Trophoblast cell (in vitro differentiated cells and primary cell): ENCODE measurements around the gene CALML5.
A peak's percentile ranks its signal among the peaks of the same experiment; 100 is the strongest.

Experiments used
- DNase-seq, 2 donors: peaks; one replicate each; pipeline ENCODE4 v3.0.0-alpha.2; 2016
- H2AFZ ChIP-seq: 2 replicates; pipeline ENCODE4 v1.6.1; 2013; ENCODE audit warnings: low read length, moderate library complexity, mild to moderate bottlenecking; ENCODE audit not compliant: insufficient read depth, poor library complexity
- H2AK5ac ChIP-seq: 2 replicates; pipeline ENCODE4 v1.6.1; 2013; ENCODE audit warnings: mild to moderate bottlenecking, low read length
- H2BK120ac ChIP-seq: 2 replicates; pipeline ENCODE4 v1.6.1; 2013; ENCODE audit warnings: low read length, mild to moderate bottlenecking, moderate library complexity; ENCODE audit not compliant: insufficient read depth, poor library complexity
- H2BK12ac ChIP-seq: 2 replicates; pipeline ENCODE4 v1.6.1; 2013; ENCODE audit warnings: mild to moderate bottlenecking, low read length, moderate library complexity
- H2BK5ac ChIP-seq: 2 replicates; pipeline ENCODE4 v1.6.1; 2013; ENCODE audit warnings: low read length, low read depth, moderate library complexity, mild to moderate bottlenecking; ENCODE audit not compliant: poor library complexity
- H3K14ac ChIP-seq: 2 replicates; pipeline ENCODE4 v1.6.1; 2013; ENCODE audit warnings: mild to moderate bottlenecking, low read length
- H3K18ac ChIP-seq: 2 replicates; pipeline ENCODE4 v1.6.1; 2013; ENCODE audit warnings: mild to moderate bottlenecking, low read length
- H3K23ac ChIP-seq: 2 replicates; pipeline ENCODE4 v1.6.1; 2013; ENCODE audit warnings: low read length
- H3K27ac ChIP-seq: 2 replicates; pipeline ENCODE4 v1.5.1; 2013; ENCODE audit warnings: low read depth, mild to moderate bottlenecking, inconsistent platforms, low read length, moderate library complexity
- H3K27me3 ChIP-seq: 2 replicates; pipeline ENCODE4 v1.6.1; 2013; ENCODE audit warnings: inconsistent platforms, mild to moderate bottlenecking, low read length, moderate library complexity; ENCODE audit not compliant: insufficient read depth
- H3K36me3 ChIP-seq, 2 experiments: 1 replicate in 1 of 2; 2 replicates in 1 of 2; pipeline ENCODE4 v1.6.1; 2013; ENCODE audit warnings: low read length in 2 of 2, mild to moderate bottlenecking in 2 of 2, moderate library complexity in 1 of 2; ENCODE audit not compliant: insufficient read depth in 2 of 2, control insufficient read depth in 1 of 2
- H3K4ac ChIP-seq: 2 replicates; pipeline ENCODE4 v1.6.1; 2013; ENCODE audit warnings: low read depth, mild to moderate bottlenecking, low read length, moderate library complexity
- H3K4me1 ChIP-seq, 2 experiments: 1 replicate in 1 of 2; 2 replicates in 1 of 2; pipeline ENCODE4 v1.6.1; 2013; ENCODE audit warnings: low read length in 2 of 2, mild to moderate bottlenecking in 2 of 2, moderate library complexity in 1 of 2; ENCODE audit not compliant: insufficient read depth in 2 of 2, control insufficient read depth in 1 of 2
- H3K4me2 ChIP-seq: 2 replicates; pipeline ENCODE4 v1.6.1; 2013; ENCODE audit warnings: inconsistent platforms, mild to moderate bottlenecking, low read length, moderate library complexity
- H3K4me3 ChIP-seq: 2 replicates; pipeline ENCODE4 v1.5.1; 2013; ENCODE audit warnings: mild to moderate bottlenecking, low read depth, low read length, inconsistent platforms
- H3K79me1 ChIP-seq: one replicate; pipeline ENCODE4 v1.6.1; 2013; ENCODE audit warnings: low read length
- H3K79me2 ChIP-seq: 2 replicates; pipeline ENCODE4 v1.6.1; 2013; ENCODE audit warnings: low read length, mild to moderate bottlenecking; ENCODE audit not compliant: control insufficient read depth, insufficient read depth, poor library complexity
- H3K9ac ChIP-seq: 2 replicates; pipeline ENCODE4 v1.6.1; 2013; ENCODE audit warnings: mild to moderate bottlenecking, low read length
- H3K9me3 ChIP-seq: 2 replicates; pipeline ENCODE4 v1.6.1; 2013; ENCODE audit warnings: low read depth, mild to moderate bottlenecking, control low read depth, inconsistent platforms, low read length; ENCODE audit not compliant: insufficient read depth
- H4K12ac ChIP-seq: 2 replicates; pipeline ENCODE4 v1.6.1; 2013; ENCODE audit warnings: low read depth, mild to moderate bottlenecking, low read length, moderate library complexity
- H4K8ac ChIP-seq: 2 replicates; pipeline ENCODE4 v1.6.1; 2013; ENCODE audit warnings: low read depth, mild to moderate bottlenecking, low read length, moderate library complexity
- H4K91ac ChIP-seq: one replicate; pipeline ENCODE4 v1.6.1; 2013; ENCODE audit warnings: low read depth, mild to moderate bottlenecking, low read length, moderate library complexity
- WGBS: extraction: QIAGEN DNeasy Blood & Tissue Kit; methylation state at CpG from one replicate; pipeline ENCODE4 v1.1.7; 2013; ENCODE audit warnings: missing lambda C conversion rate; ENCODE audit not compliant: insufficient read length, insufficient coverage; ENCODE audit errors: extremely low coverage; 5-methylcytosine and 5-hydroxymethylcytosine counted together

The CALML5 gene

GRCh38 chr10:5515948-5516761 lies 16.8 kb upstream of the CALML5 start:
- Histone ChIP-seq H3K9ac (no peak overlapping the region), H3K79me2 (no peaks in the 10 kb centered on the region), H4K8ac (no peak overlapping the region), H2AK5ac (no peak overlapping the region), H3K27ac (no peak overlapping the region), H3K4me3 (no peak overlapping the region), H2BK120ac (no peak overlapping the region), H3K4ac (no peak overlapping the region), H4K91ac (no peak overlapping the region), H3K36me3 (no peaks in the 10 kb centered on the region), H2AFZ (no peak overlapping the region), H3K79me1 (peaks cover 3% of the 10 kb centered on the region), H3K18ac (no peak overlapping the region), H4K12ac (no peak overlapping the region), H3K4me1 (peaks cover 3 to 13% of the 10 kb centered on the region in 2 experiments), H2BK12ac (no peak overlapping the region), H3K23ac (peak overlapping the region; percentile 80), H3K9me3 (no peaks in the 10 kb centered on the region), H2BK5ac (no peak overlapping the region), H3K14ac (no peak overlapping the region), H3K27me3 (no peaks in the 10 kb centered on the region), H3K4me2 (no peak overlapping the region)
- WGBS: no CpG with 5 or more reads among the region's 10 CpGs
- no peak for DNase-seq

DNA sequence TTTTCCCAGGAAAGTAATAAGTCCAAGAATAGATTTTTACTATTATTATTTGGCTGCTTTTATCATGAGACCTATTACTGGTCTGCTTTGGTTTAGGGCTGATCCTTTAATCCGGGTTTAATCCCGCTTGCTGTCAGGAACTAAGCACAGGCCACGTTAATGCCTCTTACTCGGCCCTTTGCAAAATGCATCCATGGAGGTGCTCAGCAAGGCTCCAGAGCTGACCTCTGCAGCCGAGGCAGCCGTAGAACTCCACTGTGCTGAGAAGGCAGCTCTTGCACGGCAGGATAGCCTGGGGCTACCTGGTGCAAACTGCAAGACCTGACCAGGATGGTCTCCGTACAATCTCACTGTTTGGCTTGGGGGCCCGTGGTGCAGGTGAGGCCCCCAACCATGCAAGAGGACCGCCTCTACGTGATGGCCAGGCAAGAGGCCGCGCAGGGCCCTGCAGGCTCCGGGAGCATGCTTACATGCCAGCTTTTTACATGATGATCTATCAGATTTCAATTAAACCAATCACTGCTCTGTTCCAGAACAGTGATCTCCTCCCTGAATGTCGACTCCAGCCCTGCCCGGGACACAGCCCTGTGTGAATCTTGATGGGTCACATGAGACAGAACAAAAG lies 15.0 kb upstream of the CALML5 start:
- H2BK5ac ChIP-seq: no peak overlapping the region
- no peak overlapping the region for H2BK120ac ChIP-seq
- no CpG with 5 or more reads among the region's 16 CpGs for WGBS
- H3K27me3 ChIP-seq: no peaks in the 10 kb centered on the region
- H3K79me2 ChIP-seq: no peaks in the 10 kb centered on the region
- no peak overlapping the region for H2BK12ac ChIP-seq
- no peak overlapping the region for H3K27ac ChIP-seq
- H4K8ac ChIP-seq: no peak overlapping the region
- H3K23ac ChIP-seq: no peak overlapping the region
- no peak overlapping the region for H3K9ac ChIP-seq
- no peak overlapping the region for H3K14ac ChIP-seq
- no peaks in the 10 kb centered on the region for H3K9me3 ChIP-seq
- no peak overlapping the region for H4K12ac ChIP-seq
- no peaks in the 10 kb centered on the region for H3K36me3 ChIP-seq
- DNase-seq: no peak
- no peak overlapping the region for H2AFZ ChIP-seq
- H2AK5ac ChIP-seq: no peak overlapping the region
- H3K4me3 ChIP-seq: no peak overlapping the region
- H3K4me2 ChIP-seq: no peak overlapping the region
- H4K91ac ChIP-seq: no peak overlapping the region
- peaks cover 6% of the 10 kb centered on the region for H3K79me1 ChIP-seq
- H3K18ac ChIP-seq: no peak overlapping the region
- H3K4me1 ChIP-seq: peaks cover 3 to 15% of the 10 kb centered on the region in 2 experiments
- H3K4ac ChIP-seq: no peak overlapping the region

- H2BK5ac ChIP-seq: no peak overlapping the region
- no peak overlapping the region for H3K4ac ChIP-seq
- H3K27ac ChIP-seq: no peak overlapping the region
- no peaks in the 10 kb centered on the region for H3K36me3 ChIP-seq
- H3K79me2 ChIP-seq: peaks cover 2% of the 10 kb centered on the region
- H4K91ac ChIP-seq: no peak overlapping the region
- H2AFZ ChIP-seq: no peak overlapping the region
- no peak overlapping the region for H4K12ac ChIP-seq
- WGBS: no CpG with 5 or more reads among the region's 15 CpGs
- no peak overlapping the region for H3K4me3 ChIP-seq
- no peak overlapping the region for H3K4me2 ChIP-seq
- no peak overlapping the region for H3K18ac ChIP-seq
- no peak overlapping the region for H2AK5ac ChIP-seq
- no peak overlapping the region for H3K23ac ChIP-seq
- H3K9me3 ChIP-seq: no peaks in the 10 kb centered on the region
- H3K79me1 ChIP-seq: peaks cover 9% of the 10 kb centered on the region
- no peak overlapping the region for H4K8ac ChIP-seq
- peaks cover 5 to 16% of the 10 kb centered on the region in 2 experiments for H3K4me1 ChIP-seq
- H3K14ac ChIP-seq: peak overlapping the region; percentile 6
- H3K9ac ChIP-seq: no peak overlapping the region
- peak overlapping the region; percentile 1 for H2BK12ac ChIP-seq
- H2BK120ac ChIP-seq: peak overlapping the region; percentile 20
- no peak for DNase-seq
- no peaks in the 10 kb centered on the region for H3K27me3 ChIP-seq
Observed at GRCh38 chr10:5512881-5513612, 13.7 kb upstream of the CALML5 start.

- Histone ChIP-seq H3K9ac (no peak overlapping the region), H2AFZ (no peak overlapping the region), H2BK120ac (no peak overlapping the region), H3K4me2 (no peak overlapping the region), H4K12ac (no peak overlapping the region), H3K27me3 (no peaks in the 10 kb centered on the region), H3K27ac (no peak overlapping the region), H3K4me1 (peaks cover 7 to 21% of the 10 kb centered on the region in 2 experiments), H4K91ac (peak overlapping the region; percentile 40), H3K4me3 (no peak overlapping the region), H3K18ac (no peak overlapping the region), H2BK12ac (peak overlapping the region; percentile 9), H3K4ac (no peak overlapping the region), H3K23ac (no peak overlapping the region), H3K79me2 (peaks cover 2% of the 10 kb centered on the region), H3K14ac (peak overlapping the region; percentile 25), H3K9me3 (no peaks in the 10 kb centered on the region), H2BK5ac (no peak overlapping the region), H2AK5ac (no peak overlapping the region), H3K36me3 (no peaks in the 10 kb centered on the region), H3K79me1 (peaks cover 9% of the 10 kb centered on the region), H4K8ac (no peak overlapping the region)
- no peak for DNase-seq
- no CpG with 5 or more reads among the region's 25 CpGs for WGBS
Observed at GRCh38 chr10:5512331-5512730, 13.0 kb upstream of the CALML5 start.
